Measurements from ENCODE around the gene AVP.
"Not testable (repeated sequence)": the region's sequence is repeated elsewhere in the genome, so short reads cannot be mapped to it uniquely, and the experiment has no call there.

The AVP gene

DNA sequence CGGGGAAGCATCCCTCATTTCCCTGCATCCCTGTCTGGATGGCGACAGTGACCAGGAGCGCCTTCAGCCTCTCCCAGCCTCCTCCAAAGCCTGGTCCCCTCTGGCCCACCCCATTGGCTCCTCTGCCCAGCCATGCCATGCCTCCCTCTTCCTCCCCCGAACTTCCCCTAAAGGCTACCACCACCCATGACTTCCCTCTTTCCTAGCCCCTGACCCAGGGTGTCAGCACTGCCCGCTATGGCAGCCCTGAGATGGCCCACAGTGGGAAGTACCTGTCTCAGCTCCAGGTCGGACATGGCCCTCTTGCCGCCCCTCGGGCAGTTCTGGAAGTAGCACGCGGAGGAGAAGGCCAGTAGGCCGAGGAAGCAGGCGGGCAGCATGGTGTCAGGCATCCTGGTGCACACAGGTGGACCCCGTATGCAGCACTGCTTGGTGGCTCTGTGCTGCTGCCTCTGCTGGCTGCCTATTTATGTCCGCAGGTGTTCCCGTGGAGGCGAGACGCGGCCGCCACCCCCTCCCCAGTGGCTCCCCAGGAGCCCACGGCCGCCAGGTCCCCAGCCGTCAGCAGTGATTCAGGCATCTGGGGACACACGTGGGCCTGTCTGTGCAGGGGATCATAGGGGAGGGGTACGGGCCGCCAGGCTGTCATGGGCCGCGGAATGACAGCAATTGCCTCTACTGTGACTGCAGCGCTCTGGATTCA is at the start of gene AVP:
Gene AVP, minus strand, starts transcription at position 442 of the 703 bp plus-strand sequence. Its CDS starts 50 bp downstream, at position 392.
- no peak for DNase-seq (ENCODE audit: low read depth, low spot score)

GRCh38 chr20:3134151-3134550 is 49.6 kb upstream of the AVP start:
- no peak for DNase-seq (ENCODE audit: low read depth, low spot score)

- DNase-seq (ENCODE audit: low read depth, low spot score) = no peak
These were observed 48.6 kb upstream of the AVP start for GRCh38 chr20:3133155-3133554.

DNA sequence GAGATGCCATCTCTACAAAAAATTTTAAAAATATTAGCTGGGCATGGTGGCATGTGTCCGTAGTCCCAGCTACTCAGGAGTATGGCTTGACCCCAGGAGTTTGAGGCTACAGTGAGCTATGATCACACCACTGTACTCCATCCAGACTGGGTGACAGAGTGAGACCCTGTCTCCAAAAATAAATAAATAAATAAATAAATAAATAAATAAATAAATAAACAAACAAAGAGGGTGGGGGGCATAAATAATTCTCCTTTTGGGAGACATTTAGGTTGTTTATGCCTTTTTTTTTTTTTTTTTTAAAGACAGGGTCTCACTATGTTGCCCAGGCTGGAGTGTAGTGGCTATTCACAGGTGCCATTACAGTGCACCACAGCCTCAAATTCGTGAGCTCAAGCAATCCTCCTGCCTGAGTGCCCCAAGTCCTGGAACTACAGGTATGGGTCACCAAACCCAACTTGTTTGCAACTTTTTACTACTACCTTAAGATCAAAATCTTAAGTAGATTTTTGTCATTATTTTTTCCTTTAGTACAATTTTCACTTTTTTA is 45.6 kb upstream of the AVP start:
- no peak for DNase-seq (ENCODE audit: low read depth, low spot score)

GRCh38 chr20:3129094-3129493 is 44.6 kb upstream of the AVP start:
- DNase-seq (ENCODE audit: low read depth, low spot score) = no peak

GRCh38 chr20:3128275-3128984 is 43.9 kb upstream of the AVP start:
- DNase-seq (ENCODE audit: low read depth, low spot score) = no peak

DNA sequence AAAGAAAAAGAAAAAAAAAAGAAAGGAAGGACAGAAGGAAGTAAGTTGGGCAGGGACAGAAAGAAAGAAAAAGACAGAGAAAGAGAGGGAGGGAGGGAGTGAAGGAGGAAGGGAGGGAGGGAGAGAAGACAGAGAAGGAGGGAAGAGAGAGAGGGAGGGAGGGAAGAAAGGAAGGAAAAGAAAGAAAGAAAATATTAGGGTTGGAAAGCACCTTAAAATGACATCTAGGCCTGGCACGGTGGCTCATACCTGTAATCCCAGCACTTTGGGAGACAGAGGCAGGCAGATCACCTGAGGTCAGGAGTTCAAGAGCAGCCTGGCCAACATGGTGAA is 42.0 kb upstream of the AVP start:
- no peak for DNase-seq (ENCODE audit: low read depth, low spot score)

DNA sequence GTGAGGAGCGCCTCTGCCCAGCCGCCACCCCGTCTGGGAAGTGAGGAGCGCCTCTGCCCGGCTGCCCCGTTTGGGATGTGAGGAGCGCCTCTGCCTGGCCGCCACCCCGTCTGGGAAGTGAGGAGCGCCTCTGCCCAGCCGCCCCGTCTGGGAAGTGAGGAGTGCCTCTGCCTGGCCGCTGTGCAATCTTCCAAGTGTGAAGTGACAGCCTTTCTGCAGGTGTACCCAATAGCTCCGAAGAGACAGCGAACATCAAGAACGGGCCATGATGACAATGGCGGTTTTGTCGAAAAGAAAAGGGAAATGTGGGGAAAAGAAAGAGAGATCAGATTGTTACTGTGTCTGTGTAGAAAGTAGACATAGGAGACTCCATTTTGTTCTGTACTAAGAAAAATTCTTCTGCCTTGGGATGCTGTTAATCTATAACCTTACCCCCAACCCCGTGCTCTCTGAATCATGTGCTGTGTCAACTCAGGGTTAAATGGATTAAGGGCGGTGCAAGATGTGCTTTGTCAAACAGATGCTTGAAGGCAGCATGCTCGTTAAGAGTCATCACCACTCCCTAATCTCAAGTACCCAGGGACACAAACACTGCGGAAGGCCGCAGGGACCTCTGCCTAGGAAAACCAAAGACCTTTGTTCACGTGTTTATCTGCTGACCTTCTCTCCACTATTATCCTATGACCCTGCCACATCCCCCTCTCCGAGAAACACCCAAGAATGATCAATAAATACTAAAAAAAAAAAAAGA is 41.4 kb upstream of the AVP start:
- DNase-seq (ENCODE audit: low read depth, low spot score) = not testable (repeated sequence)

- DNase-seq (ENCODE audit: low read depth, low spot score) = not testable (repeated sequence)
These were observed 40.4 kb upstream of the AVP start for GRCh38 chr20:3124773-3125560.

- DNase-seq (ENCODE audit: low read depth, low spot score) = not testable (repeated sequence)
These were observed 39.6 kb upstream of the AVP start for GRCh38 chr20:3124163-3124562.

DNA sequence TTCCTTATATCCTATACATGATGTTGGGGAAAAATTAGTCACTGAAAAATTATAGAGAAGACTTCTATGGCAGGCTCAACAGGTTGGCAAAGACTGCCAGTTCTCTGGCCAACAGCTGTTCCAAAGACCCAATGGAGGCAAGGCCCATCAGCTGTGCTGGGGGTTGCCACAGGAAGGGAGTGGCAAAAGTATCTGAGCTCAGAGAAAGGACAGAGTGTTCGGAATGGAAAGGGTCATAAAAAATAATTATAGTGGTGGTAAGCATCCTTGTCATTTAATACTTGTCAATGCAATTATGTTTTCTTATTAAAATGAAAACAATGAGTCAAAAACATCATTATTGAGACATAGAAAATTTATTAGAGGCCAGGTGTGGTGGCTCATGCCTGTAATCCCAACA is 39.0 kb upstream of the AVP start:
- no peak for DNase-seq (ENCODE audit: low read depth, low spot score)

DNA sequence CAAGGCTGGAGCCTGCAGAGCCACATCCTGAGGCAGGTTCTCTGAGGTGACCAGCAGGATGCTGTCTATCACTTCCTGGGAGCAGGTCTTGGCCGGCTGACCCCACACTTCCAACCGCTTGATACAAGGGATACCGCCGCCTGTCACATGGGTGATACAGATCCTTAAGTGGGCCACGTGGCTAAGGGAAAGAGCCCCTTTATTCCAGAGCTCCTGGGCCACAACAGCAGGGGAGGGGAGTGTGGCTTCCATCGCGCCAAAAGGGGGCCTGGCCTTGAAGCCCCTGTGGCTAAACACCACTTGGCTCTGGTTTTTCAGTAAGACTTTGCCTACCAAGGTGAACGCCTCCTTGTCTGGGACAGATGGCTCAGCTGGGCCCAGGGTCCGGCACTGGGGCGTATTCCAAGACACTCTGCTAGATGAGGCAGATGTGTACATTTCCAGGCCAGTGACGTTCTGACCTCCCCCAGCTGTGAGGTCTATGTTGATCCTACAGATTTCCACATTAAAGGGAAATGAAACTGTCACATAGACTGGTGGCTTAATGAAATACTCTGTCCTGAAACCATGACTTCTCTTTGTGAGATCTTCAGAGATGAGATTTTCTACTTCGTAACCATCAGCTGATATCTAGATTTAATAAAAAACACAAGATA is 37.6 kb upstream of the AVP start:
- no peak for DNase-seq (ENCODE audit: low read depth, low spot score)

- DNase-seq (ENCODE audit: low read depth, low spot score) = no peak
These were observed 36.9 kb upstream of the AVP start for GRCh38 chr20:3121271-3121911.

DNA sequence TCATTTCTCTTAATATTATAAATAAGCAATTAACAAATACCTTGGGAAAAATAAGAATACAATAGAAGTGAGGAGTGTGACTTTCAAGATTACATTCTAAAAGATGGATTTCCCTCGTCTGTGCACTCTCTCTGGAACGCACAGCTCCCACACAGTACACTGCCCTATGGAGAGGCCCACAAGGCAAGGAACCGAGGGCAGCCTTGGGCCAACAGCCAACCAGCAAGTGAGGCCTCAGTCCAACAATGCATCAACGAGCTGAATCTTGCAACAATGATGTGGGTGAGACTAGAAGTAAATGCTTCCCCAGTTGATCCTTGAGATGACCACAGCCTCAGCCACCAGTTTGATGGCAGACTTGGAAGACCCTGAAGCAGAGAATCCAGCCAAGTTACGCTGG is 34.5 kb upstream of the AVP start:
- no peak for DNase-seq (ENCODE audit: low read depth, low spot score)

DNA sequence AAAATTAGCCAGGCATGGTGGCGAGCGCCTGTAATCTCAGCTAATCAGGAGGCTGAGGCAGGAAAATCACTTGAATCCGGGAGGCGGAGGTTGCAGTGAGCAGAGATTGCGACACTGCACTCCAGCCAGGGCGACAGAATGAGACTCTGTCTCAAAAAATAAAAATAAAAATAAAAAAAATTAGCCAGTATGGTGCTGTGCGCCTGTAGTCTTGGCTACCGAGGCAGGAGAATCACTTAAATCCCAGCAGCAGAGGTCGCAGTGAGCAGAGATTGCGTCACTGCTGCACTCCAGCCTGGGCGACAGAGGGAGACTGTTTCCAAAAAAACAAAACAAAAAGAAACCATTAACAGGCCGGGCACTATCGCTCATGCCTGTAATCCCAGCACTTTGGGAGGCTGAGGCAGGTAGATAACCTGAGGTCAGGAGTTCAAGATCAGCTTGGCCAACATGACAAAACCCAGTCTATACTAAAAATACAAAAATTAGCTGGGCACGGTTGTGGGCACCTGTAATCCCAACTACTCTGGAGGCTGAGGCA is 33.4 kb upstream of the AVP start:
- DNase-seq (ENCODE audit: low read depth, low spot score) = peak; percentile 64

GRCh38 chr20:3116341-3116740 is 31.8 kb upstream of the AVP start:
- DNase-seq (ENCODE audit: low read depth, low spot score) = no peak

DNA sequence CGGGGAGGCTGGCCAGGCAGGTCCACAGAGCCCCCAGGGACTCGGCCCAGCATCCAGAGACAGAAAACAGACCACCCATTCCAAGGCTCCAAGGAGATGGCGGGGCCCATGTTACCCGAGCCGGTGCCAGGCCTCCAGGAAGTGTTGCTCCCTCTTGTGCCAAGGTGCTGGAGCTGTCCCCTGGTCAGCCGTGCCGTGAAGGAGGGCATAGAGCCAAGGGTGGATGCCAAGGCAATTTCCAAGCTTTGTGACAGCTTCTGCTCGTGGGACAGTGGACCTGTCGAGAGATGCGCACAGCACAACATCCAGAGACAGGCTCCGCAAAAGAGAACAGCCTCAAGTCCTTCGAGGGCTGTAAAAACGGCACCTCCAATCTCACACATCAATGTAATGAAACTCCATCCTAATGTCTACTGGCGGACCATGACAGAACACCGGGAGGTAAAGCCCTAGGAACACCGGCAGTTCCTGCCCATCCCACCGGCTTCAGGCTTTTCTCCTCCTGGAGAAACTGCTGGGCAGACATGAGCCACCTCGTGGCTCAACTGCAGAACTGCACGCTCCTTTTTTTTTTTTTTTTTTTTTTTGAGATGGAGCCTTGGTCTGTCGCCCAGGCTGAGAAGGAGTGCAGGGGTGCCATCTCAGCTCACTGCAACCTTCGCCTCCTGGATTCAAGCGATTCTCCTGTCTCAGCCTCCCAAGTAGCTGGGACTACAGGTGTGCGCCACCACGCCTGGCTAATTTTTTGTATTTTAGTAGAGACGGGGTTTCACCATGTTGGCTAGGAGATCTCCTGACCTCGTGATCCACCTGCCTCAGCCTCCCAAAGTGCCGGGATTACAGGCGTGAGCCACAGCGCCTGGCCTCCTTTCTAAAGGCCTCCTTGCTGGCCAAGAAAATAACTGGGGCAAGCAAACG is 30.9 kb upstream of the AVP start:
- DNase-seq (ENCODE audit: low read depth, low spot score) = peak; percentile 72

GRCh38 chr20:3111995-3112394 is 27.5 kb upstream of the AVP start:
- no peak for DNase-seq (ENCODE audit: low read depth, low spot score)

- no peak for DNase-seq (ENCODE audit: low read depth, low spot score)
These were observed 27.0 kb upstream of the AVP start for GRCh38 chr20:3111507-3111906.

All from astrocyte of the hippocampus (primary cell).